Neural progenitor cell (in vitro differentiated cells): ENCODE results near the gene YWHAH. TPM values are rescaled to one million over a fixed set of nuclear protein-coding genes. Genes with fewer than 3 reads are reported as not detected.

ENCODE experiments used
- DNase-seq: peaks from one replicate; pipeline ENCODE4 v3.0.0-alpha.2; 2016; ENCODE audit warnings: low spot score
- H2AFZ ChIP-seq: fragments of 200-600 bp; sonication (generic); replicated peaks from 2 replicates; pipeline ENCODE4 v1.6.1; 2016; ENCODE audit warnings: antibody characterized with exemption
- H3F3A ChIP-seq: fragments of 200-600 bp; sonication (generic); 2 replicates; pipeline ENCODE4 v1.6.1; 2016; ENCODE audit warnings: antibody characterized with exemption, low read depth
- H3K27ac ChIP-seq: fragments of 200-600 bp; sonication (generic); 2 replicates; pipeline ENCODE4 v1.5.1; 2016; ENCODE audit warnings: mild to moderate bottlenecking
- H3K27me3 ChIP-seq: fragments of 200-600 bp; sonication (generic); 2 replicates; pipeline ENCODE4 v1.6.1; 2016; ENCODE audit warnings: mild to moderate bottlenecking, moderate library complexity
- H3K36me3 ChIP-seq: fragments of 200-600 bp; sonication (generic); 2 replicates; pipeline ENCODE4 v1.5.1; 2016
- H3K4me1 ChIP-seq: fragments of 200-600 bp; sonication (generic); 2 replicates; pipeline ENCODE4 v1.6.1; 2016; ENCODE audit warnings: mixed run types
- H3K4me2 ChIP-seq: fragments of 200-600 bp; sonication (generic); 2 replicates; pipeline ENCODE4 v1.6.1; 2016
- H3K4me3 ChIP-seq: fragments of 200-600 bp; sonication (generic); 2 replicates; pipeline ENCODE4 v1.5.1; 2016
- H3K79me2 ChIP-seq: fragments of 200-600 bp; sonication (generic); 2 replicates; pipeline ENCODE4 v1.6.1; 2016; ENCODE audit warnings: low read depth
- H3K9ac ChIP-seq: fragments of 200-600 bp; sonication (generic); 2 replicates; pipeline ENCODE4 v1.6.1; 2016
- H3K9me3 ChIP-seq: fragments of 200-600 bp; sonication (generic); 2 replicates; pipeline ENCODE4 v1.5.1; 2016; ENCODE audit warnings: low read depth
- H4K20me1 ChIP-seq: fragments of 200-600 bp; sonication (generic); 2 replicates; pipeline ENCODE4 v1.6.1; 2016; ENCODE audit warnings: low read depth
- H3K27ac Mint-ChIP-seq: 3 replicates; pipeline ENCODE4 v1.8.0; 2021; ENCODE audit warnings: mixed read lengths
- H3K27me3 Mint-ChIP-seq: 2 replicates; pipeline ENCODE4 v1.8.0; 2022; ENCODE audit warnings: low read depth, mild to moderate bottlenecking, inconsistent platforms, moderate library complexity, mixed read lengths; ENCODE audit not compliant: insufficient read depth
- H3K36me3 Mint-ChIP-seq: 3 replicates; pipeline ENCODE4 v1.8.0; 2021; ENCODE audit warnings: mixed read lengths
- H3K4me1 Mint-ChIP-seq: 3 replicates; pipeline ENCODE4 v1.8.0; 2021; ENCODE audit warnings: mixed read lengths
- H3K4me3 Mint-ChIP-seq: 3 replicates; pipeline ENCODE4 v1.8.0; 2021; ENCODE audit warnings: mild to moderate bottlenecking, moderate library complexity, mixed read lengths
- H3K9me3 Mint-ChIP-seq: 3 replicates; pipeline ENCODE4 v1.8.0; 2020; ENCODE audit warnings: mixed read lengths
- CTCF ChIP-seq: fragments of 200-600 bp; sonication (generic); IDR thresholded peaks from 2 replicates; pipeline ENCODE4 v1.5.1; 2017; ENCODE audit warnings: antibody characterized with exemption, mild to moderate bottlenecking
- EZH2 ChIP-seq: fragments of 200-600 bp; sonication (generic); IDR thresholded peaks from 2 replicates; pipeline ENCODE4 v1.6.1; 2017; ENCODE audit warnings: antibody characterized with exemption, mild to moderate bottlenecking, moderate library complexity
- EZH2phosphoT487 ChIP-seq: fragments of 200-600 bp; sonication (generic); IDR thresholded peaks from 2 replicates; pipeline ENCODE4 v1.6.1; 2017; ENCODE audit warnings: antibody characterized with exemption
- total RNA-seq: library from RNA; depleted of rRNA; stranded (reverse); fragments of >200 nt; gene quantifications from 2 replicates; pipeline ENCODE4 v1.2.3, GENCODE V29; 2015; ENCODE audit warnings: low replicate concordance

Gene YWHAH
- total RNA-seq, 1 donor from 2014 or later = 158 TPM

DNA sequence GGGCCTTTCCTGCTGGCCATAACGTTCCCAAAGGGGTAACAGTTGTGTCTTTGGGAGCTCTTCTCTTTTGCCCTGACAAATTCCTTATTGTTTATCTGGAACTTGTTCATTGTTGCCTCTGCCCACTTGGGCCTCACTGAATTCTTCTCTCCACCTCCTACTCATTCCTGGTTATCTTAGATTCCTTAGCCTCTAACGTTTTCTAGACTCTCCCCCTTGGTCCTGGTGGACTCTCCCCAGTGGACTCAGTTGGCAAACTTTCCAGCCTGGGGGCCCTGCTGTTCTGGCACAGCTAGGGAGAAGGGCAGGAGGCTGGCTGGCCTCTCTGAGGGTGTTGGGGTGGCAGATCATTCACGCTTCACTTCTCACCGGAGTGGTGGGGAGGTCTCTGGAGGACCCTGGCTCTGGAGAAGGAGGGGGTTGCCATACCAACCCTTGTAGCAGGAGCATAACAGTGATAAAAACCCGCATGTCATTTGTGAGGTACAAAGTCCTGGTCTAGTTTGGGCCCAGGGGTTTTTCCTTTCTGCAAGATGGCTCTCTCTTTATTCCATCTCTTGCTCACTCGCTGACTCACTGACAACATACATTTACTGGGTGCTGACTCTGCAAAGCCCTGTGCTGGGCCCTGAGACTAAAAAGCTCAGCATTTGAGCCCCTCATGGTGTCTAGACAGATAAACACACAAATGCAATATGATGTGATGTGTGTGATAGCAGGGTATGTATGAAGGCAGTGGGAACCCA is 39.7 kb downstream of the YWHAH start:
- no peak overlapping the region for H3K9ac ChIP-seq
- no peak overlapping the region for H3K27ac ChIP-seq
- no peaks in the 10 kb centered on the region for H3F3A ChIP-seq
- Mint-ChIP-seq H3K4me1 (peaks cover 4% of the 10 kb centered on the region), H3K27me3 (peaks cover 5% of the 10 kb centered on the region), H3K4me3 (no peak overlapping the region), H3K27ac (no peak overlapping the region), H3K9me3 (no peaks in the 10 kb centered on the region), H3K36me3 (no peaks in the 10 kb centered on the region)
- H3K4me3 ChIP-seq = no peak overlapping the region
- no peak overlapping the region for H2AFZ ChIP-seq
- H3K4me2 ChIP-seq = no peak overlapping the region
- no peaks in the 10 kb centered on the region for H4K20me1 ChIP-seq
- H3K9me3 ChIP-seq = no peaks in the 10 kb centered on the region
- TF ChIP-seq CTCF (no peak), EZH2 (no peak), EZH2phosphoT487 (no peak)
- no peaks in the 10 kb centered on the region for H3K27me3 ChIP-seq
- no peaks in the 10 kb centered on the region for H3K4me1 ChIP-seq
- no peak for DNase-seq
- no peaks in the 10 kb centered on the region for H3K79me2 ChIP-seq
- H3K36me3 ChIP-seq = no peaks in the 10 kb centered on the region

- H4K20me1 ChIP-seq = no peaks in the 10 kb centered on the region
- H3K4me3 Mint-ChIP-seq = no peak overlapping the region
Measured at GRCh38 chr22:31987218-31987617, 42.9 kb downstream of the YWHAH start.

GRCh38 chr22:31991102-31991839 is 46.9 kb downstream of the YWHAH start:
- no peak overlapping the region for H3K4me3 Mint-ChIP-seq
- H3K9ac ChIP-seq = no peak overlapping the region
- no peaks in the 10 kb centered on the region for H3K9me3 Mint-ChIP-seq
- TF ChIP-seq EZH2phosphoT487 (no peak), EZH2 (no peak), CTCF (no peak)
- H3K4me1 Mint-ChIP-seq = no peaks in the 10 kb centered on the region
- H3K27ac Mint-ChIP-seq = no peak overlapping the region
- H4K20me1 ChIP-seq = no peaks in the 10 kb centered on the region
- H3K79me2 ChIP-seq = no peaks in the 10 kb centered on the region
- H3K27me3 Mint-ChIP-seq = peaks cover 5% of the 10 kb centered on the region
- H3K36me3 Mint-ChIP-seq = no peaks in the 10 kb centered on the region
- DNase-seq = no peak
- no peaks in the 10 kb centered on the region for H3K9me3 ChIP-seq
- no peak overlapping the region for H3K4me2 ChIP-seq
- no peaks in the 10 kb centered on the region for H3K36me3 ChIP-seq
- H3F3A ChIP-seq = no peaks in the 10 kb centered on the region
- no peak overlapping the region for H2AFZ ChIP-seq
- H3K27me3 ChIP-seq = peaks cover 4% of the 10 kb centered on the region
- no peak overlapping the region for H3K27ac ChIP-seq
- no peaks in the 10 kb centered on the region for H3K4me1 ChIP-seq
- no peak overlapping the region for H3K4me3 ChIP-seq

More at GRCh38 chr22:31987218-31987617, 42.9 kb downstream of the YWHAH start:
- Mint-ChIP-seq H3K9me3 (no peaks in the 10 kb centered on the region), H3K27ac (no peak overlapping the region), H3K36me3 (no peaks in the 10 kb centered on the region), H3K4me1 (peaks cover 4% of the 10 kb centered on the region), H3K27me3 (peaks cover 5% of the 10 kb centered on the region)
- Histone ChIP-seq H3K4me2 (no peak overlapping the region), H3K4me1 (no peaks in the 10 kb centered on the region), H3K79me2 (no peaks in the 10 kb centered on the region), H3K27ac (no peak overlapping the region), H2AFZ (no peak overlapping the region), H3K36me3 (no peaks in the 10 kb centered on the region), H3K9ac (no peak overlapping the region), H3K4me3 (no peak overlapping the region), H3F3A (no peaks in the 10 kb centered on the region), H3K27me3 (peaks cover 4% of the 10 kb centered on the region), H3K9me3 (no peaks in the 10 kb centered on the region)
- no peak for DNase-seq
- TF ChIP-seq EZH2phosphoT487 = no peak
- no peak for TF ChIP-seq CTCF
- no peak for TF ChIP-seq EZH2
